K562 (cell line): Measurements from ENCODE around the gene OOEP.

Experiments used
- AFF4 ChIP-seq: sonication (generic); formaldehyde crosslinking; IDR thresholded peaks from 2 replicates; pipeline ENCODE4 v1.8.0; 2023; ENCODE audit warnings: mild to moderate bottlenecking, missing genetic modification reagents
- C11orf30 ChIP-seq: fragments of 450-650 bp; IDR thresholded peaks from 2 replicates; pipeline ENCODE4 v1.6.1; 2016; ENCODE audit warnings: low read depth, mild to moderate bottlenecking
- CTCF ChIP-seq, 3 experiments: IDR thresholded peaks in 2 of 3; conservative IDR thresholded peaks in 1 of 3; 2 replicates each; pipeline ENCODE4 v1.5.1; 2011 to 2012; ENCODE audit warnings: low read length in 3 of 3, mild to moderate bottlenecking in 3 of 3, control low read depth in 2 of 3, improper control_type of control experiment in 1 of 3, inconsistent platforms in 1 of 3, low read depth in 1 of 3, mixed read lengths in 1 of 3, moderate library complexity in 1 of 3; ENCODE audit not compliant: insufficient read depth in 2 of 3
- ETV6 ChIP-seq, 3 experiments: fragments of 150-350 bp in 1 of 3; sonication (generic) in 1 of 3; formaldehyde crosslinking in 1 of 3; IDR thresholded peaks; 2 replicates each; pipeline versions ENCODE4 v1.6.1 to v1.8.0; 2014 to 2022; ENCODE audit warnings: borderline replicate concordance in 2 of 3, low read depth in 2 of 3, antibody characterized with exemption in 1 of 3, low read length in 1 of 3, mild to moderate bottlenecking in 1 of 3, missing genetic modification reagents in 1 of 3
- HNRNPL ChIP-seq: fragments of 200-400 bp; formaldehyde crosslinking; IDR thresholded peaks from 2 replicates; pipeline ENCODE4 v1.6.1; 2017; ENCODE audit warnings: low read depth, mild to moderate bottlenecking, low read length
- JUND ChIP-seq, 2 experiments: IDR thresholded peaks; 2 replicates in 1 of 2; 3 replicates in 1 of 2; pipeline ENCODE4 v1.6.1; 2011; ENCODE audit warnings: borderline replicate concordance in 2 of 2, low read depth in 2 of 2, low read length in 2 of 2, improper control_type of control experiment in 1 of 2, missing biosample characterization in 1 of 2, missing genetic modification characterization in 1 of 2, missing genetic modification reagents in 1 of 2
- PCBP1 ChIP-seq: fragments of 200-400 bp; formaldehyde crosslinking; IDR thresholded peaks from 2 replicates; pipeline ENCODE4 v1.6.1; 2018; ENCODE audit warnings: mild to moderate bottlenecking, low read depth, low read length; ENCODE audit not compliant: poor library complexity, severe bottlenecking
- TF ChIP-seq, protein P1 (sequence below), 2 experiments: fragments of 450-650 bp in 1 of 2; sonication (generic) in 1 of 2; formaldehyde crosslinking in 1 of 2; IDR thresholded peaks in 1 of 2; conservative IDR thresholded peaks in 1 of 2; 2 replicates each; pipeline versions ENCODE4 v1.6.1 to v1.8.1; 2016 to 2023; ENCODE audit warnings: mild to moderate bottlenecking in 2 of 2, moderate library complexity in 2 of 2, inconsistent platforms in 1 of 2, missing genetic modification reagents in 1 of 2

DNA sequence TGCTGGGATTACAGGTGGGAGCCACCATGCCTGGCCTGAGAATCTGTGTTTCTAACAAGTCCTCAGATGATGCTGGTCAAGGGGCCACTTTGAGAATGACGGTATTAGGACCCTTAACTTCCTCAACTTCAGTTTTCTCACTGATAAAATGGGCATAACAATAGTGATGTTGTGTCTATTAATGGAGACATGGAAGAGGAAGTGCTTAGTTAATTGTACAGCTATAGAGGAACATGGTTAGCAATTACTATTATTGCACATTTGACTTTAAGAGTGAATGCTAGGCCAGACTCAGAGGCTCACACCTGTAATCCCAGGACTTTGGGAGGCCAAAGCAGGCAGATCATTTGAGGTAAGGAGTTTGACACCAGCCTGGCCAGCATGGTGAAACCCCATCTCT is 28.4 kb downstream of the OOEP start:
- TF ChIP-seq PCBP1 (no peak), ETV6 (IDR thresholded peaks at IDR 0.05; ENCODE audit: borderline replicate concordance in 1 of 2, low read depth in 2 of 2, low read length in 1 of 2) (no peak), ETV6 (CRISPR knock-in tag; IDR thresholded peaks at IDR 0.05; ENCODE audit: borderline replicate concordance) (no peak), JUND (IDR thresholded peaks at IDR 0.05; ENCODE audit: borderline replicate concordance, low read depth, low read length) (no peak), JUND (tag; IDR thresholded peaks at IDR 0.05; ENCODE audit: borderline replicate concordance, low read depth, low read length) (no peak), AFF4 (no peak), C11orf30 (no peak), HNRNPL (no peak), CTCF (IDR thresholded peaks at IDR 0.05 in 2 of 3, conservative IDR thresholded peaks at IDR 0.05 in 1 of 3; ENCODE audit: insufficient read depth in 2 of 3, low read depth in 1 of 3, low read length in 3 of 3) (no peak)
- TF ChIP-seq, protein P1, sequence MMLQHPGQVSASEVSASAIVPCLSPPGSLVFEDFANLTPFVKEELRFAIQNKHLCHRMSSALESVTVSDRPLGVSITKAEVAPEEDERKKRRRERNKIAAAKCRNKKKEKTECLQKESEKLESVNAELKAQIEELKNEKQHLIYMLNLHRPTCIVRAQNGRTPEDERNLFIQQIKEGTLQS (IDR thresholded peaks at IDR 0.05): no peak
- TF ChIP-seq, protein P1 (CRISPR knock-in tag; conservative IDR thresholded peaks at IDR 0.05): no peak
